CD4-positive, alpha-beta T cell treated with Interleukin-10 for 1 hour (primary cell): ENCODE results near the gene CTNNBIP1.
"Not testable (repeated sequence)": the region's sequence is repeated elsewhere in the genome, so short reads cannot be mapped to it uniquely, and the experiment has no call there.

Experiments
- DNase-seq: peaks from one replicate; pipeline ENCODE4 v3.0.0-alpha.2; 2020

The CTNNBIP1 gene

DNA sequence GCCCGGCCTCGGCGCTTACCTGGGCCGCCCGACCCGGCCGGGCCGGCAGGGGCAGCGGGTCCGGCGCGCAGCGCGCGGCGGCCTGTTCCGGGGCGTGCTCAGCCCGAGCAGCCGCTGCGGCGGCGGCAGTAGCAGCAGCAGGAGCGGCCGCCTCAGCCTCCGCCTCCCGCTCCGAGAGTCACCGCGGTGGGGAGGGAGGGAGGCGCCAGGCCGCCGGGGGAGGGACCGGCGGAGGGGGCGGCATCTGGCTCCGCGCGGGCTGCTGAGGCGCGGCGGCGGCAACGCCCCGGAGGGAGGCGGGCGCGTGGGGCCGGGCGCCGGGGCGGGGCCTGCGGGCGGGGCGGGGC is at the start of gene CTNNBIP1:
TSS of gene CTNNBIP1 (minus strand) at position 194 of the 347 bp plus-strand sequence. CDS start 38,205 bp downstream, outside the sequence.
- DNase-seq = no peak

- DNase-seq = no peak
Measured at GRCh38 chr1:9957726-9958125, 47.7 kb upstream of the CTNNBIP1 start.

DNA sequence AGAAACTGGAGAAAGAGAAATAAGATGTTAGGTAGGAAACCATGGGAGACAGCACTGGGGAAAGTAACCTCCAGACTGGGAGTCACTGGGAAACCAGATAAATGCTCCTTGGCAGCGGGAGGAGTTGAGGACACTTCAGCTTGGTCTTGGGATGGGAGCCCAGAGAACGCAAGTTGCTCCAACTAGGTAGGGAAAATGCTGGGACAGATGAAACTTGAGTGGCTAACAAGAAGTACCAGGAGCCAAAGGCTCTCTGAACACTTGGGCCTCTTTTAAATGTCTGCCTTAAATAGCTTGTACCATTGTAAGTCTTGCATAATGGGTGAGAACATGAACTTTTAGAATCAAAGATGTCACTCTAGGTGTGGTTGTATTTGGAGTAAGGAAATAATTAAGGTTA is 36.2 kb upstream of the CTNNBIP1 start:
- DNase-seq = no peak

DNA sequence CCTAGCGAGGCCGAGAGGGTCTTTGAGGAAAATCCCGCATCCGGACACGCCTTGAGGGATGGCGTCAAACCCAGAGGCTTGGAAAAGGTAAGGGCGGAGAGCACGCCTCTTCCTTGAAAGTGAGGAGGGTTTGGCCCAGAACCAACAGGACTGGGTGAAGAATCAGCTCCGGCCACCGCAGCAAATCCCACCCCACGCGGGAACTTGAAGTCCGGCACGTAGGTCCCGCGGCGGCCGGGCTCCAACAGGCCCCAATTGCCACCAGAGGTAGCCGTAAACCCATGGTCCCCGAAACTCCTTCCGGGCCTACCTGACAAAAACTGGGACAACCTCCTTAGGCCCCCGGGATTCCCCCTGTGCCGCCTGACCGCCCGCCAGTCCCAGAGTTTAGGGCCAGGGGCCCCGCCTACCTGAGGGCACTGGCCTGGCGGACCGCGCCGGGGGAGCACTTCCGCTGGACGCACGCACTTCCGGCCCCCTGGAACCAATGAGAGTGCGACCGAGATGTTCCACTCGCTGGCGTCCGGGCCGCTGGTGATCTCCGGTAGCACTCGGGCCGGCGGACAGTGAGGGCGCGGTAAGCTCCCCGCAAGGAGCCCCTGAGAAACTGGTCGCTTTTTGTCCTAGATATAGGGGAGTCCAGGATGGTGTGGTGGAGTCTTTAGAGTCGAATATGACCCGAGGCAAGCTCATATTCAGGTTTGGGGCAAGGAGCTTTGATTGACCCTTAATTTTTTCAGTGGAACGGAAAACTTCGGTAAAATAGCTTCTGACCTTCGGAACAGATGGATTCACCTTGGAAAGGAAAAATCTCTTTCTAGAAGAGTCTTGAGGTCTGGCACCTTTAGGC is 33.1 kb upstream of the CTNNBIP1 start, which contains the start of the genes LZIC and NMNAT1:
TSS of gene LZIC (minus strand) at position 453 of the 850 bp plus-strand sequence. CDS start 6,772 bp downstream, outside the sequence.
TSS of gene NMNAT1 (plus strand) at position 537 of the 850 bp plus-strand sequence. CDS start 28,599 bp downstream, outside the sequence.
- DNase-seq = peak; percentile 93

GRCh38 chr1:9942399-9942938 is 32.4 kb upstream of the CTNNBIP1 start:
- DNase-seq = peak; percentile 53

DNA sequence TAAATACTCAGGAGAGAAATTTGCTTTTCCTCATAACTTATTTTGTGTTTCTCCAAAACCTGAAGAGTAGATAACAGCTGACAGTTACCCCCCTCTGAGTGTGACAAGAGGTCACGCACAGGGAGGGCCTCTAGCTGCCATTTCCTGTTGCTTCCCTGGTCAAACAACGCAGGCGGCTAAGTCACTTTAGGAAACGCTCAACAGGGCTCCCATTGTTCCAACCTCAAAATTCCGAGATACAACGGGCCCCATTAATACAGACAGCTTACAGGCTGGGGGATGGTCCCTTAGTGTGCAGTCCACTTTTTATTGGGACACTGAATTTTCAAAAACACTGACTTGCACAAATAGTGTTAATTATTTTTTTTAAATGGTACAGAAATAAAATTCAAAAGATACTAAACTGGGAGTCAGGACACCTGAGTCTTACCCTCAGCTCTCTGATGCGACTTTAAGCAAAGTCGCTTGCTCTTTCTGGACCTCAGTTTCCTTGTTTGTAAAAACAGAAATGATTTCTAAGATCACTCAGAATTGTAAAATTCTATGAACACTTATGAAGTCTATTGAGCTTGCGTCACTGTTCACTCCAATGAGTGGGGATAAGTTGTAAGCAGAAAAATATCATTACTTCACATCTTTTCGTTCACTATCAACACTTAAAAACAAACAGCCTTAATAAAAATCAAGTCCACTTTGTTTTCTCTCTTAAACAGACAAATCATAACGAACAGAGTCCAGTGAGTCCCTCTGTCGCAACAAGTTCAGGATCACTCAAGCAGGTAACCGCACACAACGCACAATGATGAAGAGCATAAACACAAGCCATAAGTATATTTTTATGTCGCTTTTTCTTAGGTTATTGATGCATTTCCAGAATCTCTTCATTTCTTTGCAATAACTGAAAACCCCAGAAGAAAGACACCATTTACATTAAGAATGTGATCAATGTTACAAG is 19.6 kb upstream of the CTNNBIP1 start:
- no peak for DNase-seq

GRCh38 chr1:9927259-9927658 is 17.2 kb upstream of the CTNNBIP1 start:
- no peak for DNase-seq

- no peak for DNase-seq
Measured at GRCh38 chr1:9922342-9922741, 12.3 kb upstream of the CTNNBIP1 start.

DNA sequence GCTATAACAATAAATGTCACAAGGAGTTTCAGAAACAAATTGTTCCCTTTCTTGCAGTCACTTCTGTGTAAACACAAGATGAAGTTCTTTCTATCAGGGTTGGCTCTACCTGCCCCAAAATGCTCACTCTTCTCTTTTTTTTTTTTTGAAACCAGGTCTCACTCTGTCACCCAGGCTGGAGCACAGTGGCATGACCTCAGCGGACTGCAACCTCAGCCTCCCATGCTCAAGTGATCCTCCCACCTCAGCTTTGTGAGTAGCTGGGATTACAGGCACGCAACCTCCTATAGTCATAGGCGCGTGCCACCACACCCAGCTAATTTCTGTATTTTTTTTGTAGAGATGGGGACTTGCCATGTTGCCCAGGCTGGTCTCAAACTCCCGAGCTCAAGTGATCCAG is 10.5 kb upstream of the CTNNBIP1 start:
- DNase-seq = no peak

DNA sequence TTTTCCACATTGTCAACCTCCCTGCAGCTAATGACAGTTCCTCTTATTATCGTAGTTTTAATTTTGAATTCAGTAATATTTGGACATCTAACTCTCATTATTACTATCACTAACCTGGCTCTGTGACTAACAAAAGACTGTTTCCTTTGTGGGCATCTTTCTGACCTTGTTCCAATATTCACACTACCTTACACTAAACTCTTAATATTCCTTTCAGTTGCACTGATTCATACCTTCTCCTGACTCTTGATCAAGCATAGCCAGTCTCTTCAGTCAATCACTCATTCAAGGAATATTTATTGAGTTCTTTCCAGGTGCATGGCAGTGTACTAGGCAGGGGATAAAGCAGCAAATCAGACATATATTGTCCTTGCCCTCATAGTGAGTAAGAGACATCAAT is 7.8 kb upstream of the CTNNBIP1 start:
- no peak for DNase-seq

DNA sequence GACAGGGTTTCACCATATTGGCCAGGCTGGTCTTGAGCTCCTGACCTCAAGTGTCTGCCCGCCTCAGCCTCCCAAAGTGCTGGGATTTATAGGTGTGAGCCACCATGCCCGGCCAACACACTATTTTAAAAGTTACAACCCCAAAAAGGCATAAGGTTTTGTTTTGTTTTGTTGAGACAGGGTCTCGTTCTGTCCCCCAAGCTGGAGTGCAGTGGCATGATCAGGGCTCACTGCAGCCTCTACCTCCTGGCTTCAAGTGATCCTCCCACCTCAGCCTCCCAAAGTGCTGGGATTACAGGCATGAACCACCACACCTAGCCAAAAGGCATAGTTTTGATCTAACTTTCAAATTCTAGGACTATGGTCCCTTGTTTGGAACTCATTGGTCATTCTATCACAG is 7.4 kb upstream of the CTNNBIP1 start:
- not testable (repeated sequence) for DNase-seq

GRCh38 chr1:9916452-9916851 is 6.4 kb upstream of the CTNNBIP1 start:
- no peak for DNase-seq

GRCh38 chr1:9914610-9914937 is 4.5 kb upstream of the CTNNBIP1 start:
- DNase-seq = no peak

DNA sequence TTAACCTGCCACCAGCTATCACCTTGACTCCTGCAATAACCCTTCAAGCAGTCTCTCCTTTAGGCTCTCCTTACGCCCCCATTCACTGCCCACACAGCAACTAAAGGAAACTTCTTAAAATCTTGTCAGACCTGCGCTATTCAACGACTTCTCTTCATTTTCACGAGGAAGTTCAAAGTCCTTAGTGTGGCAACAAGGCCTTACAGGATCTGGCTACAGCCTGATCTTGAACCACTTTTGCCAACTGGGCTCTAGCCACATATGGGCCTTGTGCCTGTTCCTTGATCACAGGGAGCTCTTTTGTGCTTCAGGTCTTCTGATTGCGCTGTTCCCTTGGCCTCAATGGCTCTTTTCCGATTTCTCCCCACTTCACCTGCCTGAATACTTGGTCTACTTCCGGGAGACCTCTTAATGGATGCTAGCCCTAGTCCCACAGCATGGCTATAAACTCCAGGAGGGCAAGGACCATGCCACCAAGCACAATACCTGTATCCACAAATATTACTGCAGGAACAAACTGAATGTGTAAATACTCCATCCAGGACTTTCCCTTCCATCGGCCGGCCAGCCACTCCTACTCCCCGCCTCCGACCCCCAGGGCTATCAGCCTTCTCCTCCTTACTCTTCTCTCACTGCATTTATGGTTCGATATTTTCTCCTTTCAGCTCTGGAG is 2.3 kb upstream of the CTNNBIP1 start:
- DNase-seq = no peak

DNA sequence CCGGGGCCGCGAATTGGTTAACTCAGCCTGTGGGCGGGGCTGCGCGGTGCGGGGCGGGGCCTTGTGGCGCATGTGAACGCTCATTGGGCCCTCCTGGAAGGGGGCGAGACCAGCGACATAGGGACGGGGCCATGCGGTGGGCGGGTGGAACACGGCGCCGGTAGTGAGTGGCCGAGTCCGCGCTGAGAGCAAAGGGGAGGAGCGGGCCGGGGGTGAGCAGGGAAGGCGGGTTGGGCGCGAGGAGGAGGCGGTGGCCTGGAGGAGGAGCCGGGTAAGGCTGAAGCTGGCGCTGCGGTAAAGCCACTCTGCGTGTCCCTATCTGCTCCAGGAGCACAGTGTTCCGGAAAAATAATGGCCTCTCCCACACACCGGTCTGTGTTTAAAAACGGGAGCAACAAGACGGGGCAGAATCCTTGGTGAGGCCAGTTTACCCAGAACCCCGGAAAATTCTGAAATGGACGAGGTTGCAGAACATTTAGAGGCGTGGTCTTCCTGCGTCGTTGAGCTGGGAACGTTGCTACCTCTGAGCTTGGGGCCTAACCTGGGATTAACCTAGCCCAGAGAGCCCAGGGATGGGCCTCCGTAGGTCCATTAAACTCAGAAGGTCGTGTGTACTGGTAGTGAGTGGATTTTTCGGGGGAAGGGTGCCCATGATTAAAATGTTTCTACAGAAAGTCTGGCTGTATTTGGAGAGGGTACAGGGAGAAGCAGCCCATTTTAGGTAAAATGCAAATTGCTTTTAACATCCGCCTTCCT is 532 bp upstream of the CTNNBIP1 start:
- DNase-seq = peak; percentile 100

- peak; percentile 9 for DNase-seq
Measured at GRCh38 chr1:9909234-9910046, 629 bp downstream of the CTNNBIP1 start.

GRCh38 chr1:9908871-9909233 is 1.2 kb downstream of the CTNNBIP1 start:
- DNase-seq = no peak

- no peak for DNase-seq
Measured at GRCh38 chr1:9907441-9907840, 2.6 kb downstream of the CTNNBIP1 start.

DNA sequence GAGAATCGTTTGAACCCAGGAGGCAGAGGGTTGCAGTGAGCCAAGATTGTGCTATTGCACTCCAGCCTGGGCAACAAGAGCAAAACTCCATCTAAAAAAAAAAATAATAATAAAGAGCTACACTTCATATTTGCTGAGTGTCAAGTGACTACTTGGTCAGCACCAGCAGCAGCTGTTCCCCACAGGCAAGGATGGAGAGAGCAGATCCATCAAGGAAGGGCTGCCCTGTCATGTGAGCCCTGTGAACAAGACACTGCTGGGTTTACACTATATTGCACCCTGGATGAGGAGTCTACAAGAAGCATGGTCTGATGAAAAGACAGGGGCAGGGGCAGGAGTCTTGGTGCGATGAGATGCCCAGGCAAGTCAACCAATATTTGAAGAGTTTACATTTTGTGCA is 3.6 kb downstream of the CTNNBIP1 start:
- DNase-seq = no peak

DNA sequence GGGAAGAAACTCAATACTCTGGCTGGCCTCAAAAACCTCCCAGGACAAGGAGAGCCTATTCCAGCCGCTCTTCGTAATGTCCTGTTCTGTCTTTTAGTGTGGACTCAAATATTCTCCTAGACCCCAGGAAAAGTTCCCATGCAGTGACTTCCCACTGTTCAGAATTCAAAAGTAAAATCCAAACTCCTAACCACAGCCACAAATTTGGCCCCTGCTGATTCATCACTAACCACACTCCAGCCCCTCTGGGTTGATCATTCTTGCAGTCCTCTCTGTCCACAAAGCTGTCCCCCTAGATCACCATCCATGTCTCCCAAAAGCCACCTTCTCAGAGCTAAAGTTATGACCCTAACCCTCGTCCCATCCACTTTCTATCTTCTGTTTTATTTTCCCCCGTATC is 5.1 kb downstream of the CTNNBIP1 start:
- no peak for DNase-seq

DNA sequence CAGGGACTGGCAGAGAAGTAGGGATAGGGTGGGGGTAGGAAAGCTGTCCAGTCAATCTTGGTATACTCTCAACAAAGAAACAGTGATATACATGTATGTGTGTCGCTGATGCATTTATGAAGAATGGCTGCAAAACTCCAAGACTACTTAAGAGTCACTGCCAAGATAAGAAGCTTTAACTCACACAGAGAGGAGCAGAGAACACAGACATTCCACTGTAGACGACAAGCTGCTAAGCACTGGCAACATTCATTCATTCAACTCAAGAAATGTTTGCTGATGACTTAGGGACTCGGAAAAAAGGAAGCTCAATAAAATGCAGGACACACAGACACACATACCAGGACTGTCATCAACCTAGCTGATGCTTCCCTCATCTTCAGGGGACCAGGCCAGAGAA is 5.5 kb downstream of the CTNNBIP1 start:
- no peak for DNase-seq
